HEK293 (cell line): ENCODE results near the gene FXYD1.
A peak's percentile ranks its signal among the peaks of the same experiment; 100 is the strongest.

ENCODE experiments used
- BCL11B ChIP-seq: fragments of 450-650 bp; formaldehyde crosslinking; IDR thresholded peaks from 2 replicates; pipeline ENCODE4 v1.5.1; 2016; ENCODE audit warnings: low read depth, missing biosample characterization, missing genetic modification characterization
- GLI4 ChIP-seq: fragments of 450-650 bp; formaldehyde crosslinking; IDR thresholded peaks from 2 replicates; pipeline ENCODE4 v1.5.1; 2016; ENCODE audit warnings: missing biosample characterization, missing genetic modification characterization
- HIC1 ChIP-seq: fragments of 450-650 bp; formaldehyde crosslinking; IDR thresholded peaks from 2 replicates; pipeline ENCODE4 v1.5.1; 2016; ENCODE audit warnings: missing biosample characterization, missing genetic modification characterization
- MZF1 ChIP-seq: fragments of 450-650 bp; formaldehyde crosslinking; IDR thresholded peaks from 2 replicates; pipeline ENCODE4 v1.5.1; 2017; ENCODE audit warnings: missing biosample characterization, missing genetic modification characterization, borderline replicate concordance
- SCRT2 ChIP-seq: fragments of 450-650 bp; formaldehyde crosslinking; IDR thresholded peaks from 2 replicates; pipeline ENCODE4 v1.5.1; 2016; ENCODE audit warnings: missing biosample characterization, missing genetic modification characterization
- YY2 ChIP-seq: fragments of 450-650 bp; formaldehyde crosslinking; IDR thresholded peaks from 2 replicates; pipeline ENCODE4 v1.5.1; 2016; ENCODE audit warnings: missing biosample characterization, missing genetic modification characterization
- ZFP41 ChIP-seq: fragments of 450-650 bp; formaldehyde crosslinking; IDR thresholded peaks from 2 replicates; pipeline ENCODE4 v1.5.1; 2016; ENCODE audit warnings: missing biosample characterization, missing genetic modification characterization, borderline replicate concordance
- ZNF133 ChIP-seq: fragments of 450-650 bp; formaldehyde crosslinking; IDR thresholded peaks from 2 replicates; pipeline ENCODE4 v1.5.1; 2016; ENCODE audit warnings: missing biosample characterization, missing genetic modification characterization
- ZNF211 ChIP-seq: fragments of 450-650 bp; formaldehyde crosslinking; IDR thresholded peaks from 2 replicates; pipeline ENCODE4 v1.5.1; 2016; ENCODE audit warnings: low read depth, missing biosample characterization, missing genetic modification characterization
- ZNF239 ChIP-seq: fragments of 450-650 bp; formaldehyde crosslinking; IDR thresholded peaks from 2 replicates; pipeline ENCODE4 v1.5.1; 2016; ENCODE audit warnings: missing biosample characterization, missing genetic modification characterization
- ZNF280C ChIP-seq: fragments of 450-650 bp; formaldehyde crosslinking; IDR thresholded peaks from 2 replicates; pipeline ENCODE4 v1.5.1; 2016; ENCODE audit warnings: missing biosample characterization, missing genetic modification characterization
- ZNF311 ChIP-seq: fragments of 450-650 bp; formaldehyde crosslinking; IDR thresholded peaks from 2 replicates; pipeline ENCODE4 v1.5.1; 2017; ENCODE audit warnings: missing biosample characterization, missing genetic modification characterization, borderline replicate concordance
- ZNF354C ChIP-seq: fragments of 450-650 bp; formaldehyde crosslinking; IDR thresholded peaks from 2 replicates; pipeline ENCODE4 v1.5.1; 2016; ENCODE audit warnings: missing biosample characterization, missing genetic modification characterization, low read depth, borderline replicate concordance
- ZNF423 ChIP-seq: fragments of 450-650 bp; formaldehyde crosslinking; IDR thresholded peaks from 2 replicates; pipeline ENCODE4 v1.5.1; 2016; ENCODE audit warnings: missing biosample characterization, missing genetic modification characterization
- ZNF488 ChIP-seq: fragments of 450-650 bp; formaldehyde crosslinking; IDR thresholded peaks from 2 replicates; pipeline ENCODE4 v1.5.1; 2016; ENCODE audit warnings: missing biosample characterization, missing genetic modification characterization
- ZNF521 ChIP-seq: fragments of 450-650 bp; formaldehyde crosslinking; IDR thresholded peaks from 2 replicates; pipeline ENCODE4 v1.5.1; 2017; ENCODE audit warnings: missing biosample characterization, mild to moderate bottlenecking, missing genetic modification characterization
- ZNF544 ChIP-seq: fragments of 450-650 bp; formaldehyde crosslinking; IDR thresholded peaks from 2 replicates; pipeline ENCODE4 v1.5.0; 2017; ENCODE audit warnings: missing biosample characterization, missing genetic modification characterization
- ZNF580 ChIP-seq: fragments of 450-650 bp; formaldehyde crosslinking; IDR thresholded peaks from 2 replicates; pipeline ENCODE4 v1.5.1; 2016; ENCODE audit warnings: missing biosample characterization, missing genetic modification characterization
- ZNF621 ChIP-seq: fragments of 450-650 bp; formaldehyde crosslinking; IDR thresholded peaks from 2 replicates; pipeline ENCODE4 v1.5.1; 2017; ENCODE audit warnings: missing biosample characterization, missing genetic modification characterization
- ZNF645 ChIP-seq: fragments of 450-650 bp; formaldehyde crosslinking; IDR thresholded peaks from 2 replicates; pipeline ENCODE4; 2016; ENCODE audit warnings: missing biosample characterization, missing genetic modification characterization
- ZNF658 ChIP-seq: fragments of 450-650 bp; formaldehyde crosslinking; IDR thresholded peaks from 2 replicates; pipeline ENCODE4; 2016; ENCODE audit warnings: missing biosample characterization, missing genetic modification characterization
- ZNF707 ChIP-seq: fragments of 450-650 bp; formaldehyde crosslinking; IDR thresholded peaks from 2 replicates; pipeline ENCODE4 v1.5.1; 2016; ENCODE audit warnings: missing biosample characterization, missing genetic modification characterization
- ZNF747 ChIP-seq: fragments of 450-650 bp; formaldehyde crosslinking; IDR thresholded peaks from 2 replicates; pipeline ENCODE4 v1.5.1; 2016; ENCODE audit warnings: missing biosample characterization, missing genetic modification characterization
- ZNF776 ChIP-seq: fragments of 450-650 bp; formaldehyde crosslinking; IDR thresholded peaks from 2 replicates; pipeline ENCODE4 v1.5.0; 2017; ENCODE audit warnings: missing biosample characterization, missing genetic modification characterization, borderline replicate concordance
- ZNF785 ChIP-seq: fragments of 450-650 bp; formaldehyde crosslinking; IDR thresholded peaks from 2 replicates; pipeline ENCODE4 v1.5.1; 2016; ENCODE audit warnings: missing biosample characterization, missing genetic modification characterization
- ZNF791 ChIP-seq: fragments of 450-650 bp; formaldehyde crosslinking; IDR thresholded peaks from 2 replicates; pipeline ENCODE4 v1.5.1; 2016; ENCODE audit warnings: missing biosample characterization, missing genetic modification characterization
- TF ChIP-seq, protein P1 (sequence below): fragments of 450-650 bp; formaldehyde crosslinking; IDR thresholded peaks from 2 replicates; pipeline ENCODE4 v1.5.1; 2016; ENCODE audit warnings: missing biosample characterization, missing genetic modification characterization
- TF ChIP-seq, protein P2 (sequence below): fragments of 450-650 bp; IDR thresholded peaks from 2 replicates; pipeline ENCODE4 v1.5.1; 2018; ENCODE audit warnings: missing biosample characterization, missing genetic modification characterization

FXYD1 gene

GRCh38 chr19:35105411-35106290, 33.0 kb upstream of the FXYD1 start (continued):
- TF ChIP-seq HIC1 (0 out of 2 replicates have a peak, but pooled peaks have one; percentile 36), ZNF645 (0 out of 2 replicates have a peak, but pooled peaks have one; percentile 58), GLI4 (tag by site-specific recombination) (0 out of 2 replicates have a peak, but pooled peaks have one; percentile 64), YY2 (tag by site-specific recombination) (peak; percentile 10; the same call in 1 of the 2 replicates), ZNF211 (peak; percentile 59; the same call in 1 of the 2 replicates), ZNF521 (tag by site-specific recombination) (peak; percentile 98), ZNF785 (peak; percentile 81; the same call in 1 of the 2 replicates), ZNF280C (tag by site-specific recombination) (peak; percentile 23; the same call in 1 of the 2 replicates), ZFP41 (no peak), ZNF423 (tag by site-specific recombination) (no peak; the same call in 1 of the 2 replicates), ZNF311 (tag by site-specific recombination) (peak; percentile 98), ZNF776 (peak; percentile 63), ZNF747 (tag by site-specific recombination) (0 out of 2 replicates have a peak, but pooled peaks have one; percentile 39), ZNF658 (peak; percentile 59; the same call in 1 of the 2 replicates), ZNF354C (tag by site-specific recombination) (peak; percentile 8; the same call in 1 of the 2 replicates), ZNF621 (tag by site-specific recombination) (peak; percentile 73; the same call in 1 of the 2 replicates), ZNF133 (tag by site-specific recombination) (peak; percentile 40; the same call in 1 of the 2 replicates), MZF1 (no peak), ZNF488 (peak; percentile 16; the same call in 1 of the 2 replicates), BCL11B (no peak), ZNF544 (tag by site-specific recombination) (peak; percentile 67), SCRT2 (tag by site-specific recombination) (no peak), ZNF239 (tag by site-specific recombination) (0 out of 2 replicates have a peak, but pooled peaks have one; percentile 10), ZNF791 (tag by site-specific recombination) (peak; percentile 11), ZNF707 (peak; percentile 11; the same call in 1 of the 2 replicates), ZNF580 (tag by site-specific recombination) (0 out of 2 replicates have a peak, but pooled peaks have one; percentile 67)
- TF ChIP-seq, protein P1, sequence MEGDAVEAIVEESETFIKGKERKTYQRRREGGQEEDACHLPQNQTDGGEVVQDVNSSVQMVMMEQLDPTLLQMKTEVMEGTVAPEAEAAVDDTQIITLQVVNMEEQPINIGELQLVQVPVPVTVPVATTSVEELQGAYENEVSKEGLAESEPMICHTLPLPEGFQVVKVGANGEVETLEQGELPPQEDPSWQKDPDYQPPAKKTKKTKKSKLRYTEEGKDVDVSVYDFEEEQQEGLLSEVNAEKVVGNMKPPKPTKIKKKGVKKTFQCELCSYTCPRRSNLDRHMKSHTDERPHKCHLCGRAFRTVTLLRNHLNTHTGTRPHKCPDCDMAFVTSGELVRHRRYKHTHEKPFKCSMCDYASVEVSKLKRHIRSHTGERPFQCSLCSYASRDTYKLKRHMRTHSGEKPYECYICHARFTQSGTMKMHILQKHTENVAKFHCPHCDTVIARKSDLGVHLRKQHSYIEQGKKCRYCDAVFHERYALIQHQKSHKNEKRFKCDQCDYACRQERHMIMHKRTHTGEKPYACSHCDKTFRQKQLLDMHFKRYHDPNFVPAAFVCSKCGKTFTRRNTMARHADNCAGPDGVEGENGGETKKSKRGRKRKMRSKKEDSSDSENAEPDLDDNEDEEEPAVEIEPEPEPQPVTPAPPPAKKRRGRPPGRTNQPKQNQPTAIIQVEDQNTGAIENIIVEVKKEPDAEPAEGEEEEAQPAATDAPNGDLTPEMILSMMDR (tag by site-specific recombination), result peak; percentile 7; the same call in 1 of the 2 replicates
- TF ChIP-seq, protein P2, sequence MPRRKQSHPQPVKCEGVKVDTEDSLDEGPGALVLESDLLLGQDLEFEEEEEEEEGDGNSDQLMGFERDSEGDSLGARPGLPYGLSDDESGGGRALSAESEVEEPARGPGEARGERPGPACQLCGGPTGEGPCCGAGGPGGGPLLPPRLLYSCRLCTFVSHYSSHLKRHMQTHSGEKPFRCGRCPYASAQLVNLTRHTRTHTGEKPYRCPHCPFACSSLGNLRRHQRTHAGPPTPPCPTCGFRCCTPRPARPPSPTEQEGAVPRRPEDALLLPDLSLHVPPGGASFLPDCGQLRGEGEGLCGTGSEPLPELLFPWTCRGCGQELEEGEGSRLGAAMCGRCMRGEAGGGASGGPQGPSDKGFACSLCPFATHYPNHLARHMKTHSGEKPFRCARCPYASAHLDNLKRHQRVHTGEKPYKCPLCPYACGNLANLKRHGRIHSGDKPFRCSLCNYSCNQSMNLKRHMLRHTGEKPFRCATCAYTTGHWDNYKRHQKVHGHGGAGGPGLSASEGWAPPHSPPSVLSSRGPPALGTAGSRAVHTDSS (tag by site-specific recombination), result peak; percentile 78; the same call in 1 of the 2 replicates
